NCI-H1694 (cell line): ENCODE data around the gene SPINK2.

Source experiments
- DNase-seq: peaks from one replicate; lab custom pipeline; 2025; lab: John Stamatoyannopoulos, UW

SPINK2 gene, protein sequence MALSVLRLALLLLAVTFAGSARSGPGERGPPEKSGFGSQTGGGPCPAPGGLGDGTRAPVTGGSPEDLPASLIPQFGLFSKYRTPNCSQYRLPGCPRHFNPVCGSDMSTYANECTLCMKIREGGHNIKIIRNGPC

DNA sequence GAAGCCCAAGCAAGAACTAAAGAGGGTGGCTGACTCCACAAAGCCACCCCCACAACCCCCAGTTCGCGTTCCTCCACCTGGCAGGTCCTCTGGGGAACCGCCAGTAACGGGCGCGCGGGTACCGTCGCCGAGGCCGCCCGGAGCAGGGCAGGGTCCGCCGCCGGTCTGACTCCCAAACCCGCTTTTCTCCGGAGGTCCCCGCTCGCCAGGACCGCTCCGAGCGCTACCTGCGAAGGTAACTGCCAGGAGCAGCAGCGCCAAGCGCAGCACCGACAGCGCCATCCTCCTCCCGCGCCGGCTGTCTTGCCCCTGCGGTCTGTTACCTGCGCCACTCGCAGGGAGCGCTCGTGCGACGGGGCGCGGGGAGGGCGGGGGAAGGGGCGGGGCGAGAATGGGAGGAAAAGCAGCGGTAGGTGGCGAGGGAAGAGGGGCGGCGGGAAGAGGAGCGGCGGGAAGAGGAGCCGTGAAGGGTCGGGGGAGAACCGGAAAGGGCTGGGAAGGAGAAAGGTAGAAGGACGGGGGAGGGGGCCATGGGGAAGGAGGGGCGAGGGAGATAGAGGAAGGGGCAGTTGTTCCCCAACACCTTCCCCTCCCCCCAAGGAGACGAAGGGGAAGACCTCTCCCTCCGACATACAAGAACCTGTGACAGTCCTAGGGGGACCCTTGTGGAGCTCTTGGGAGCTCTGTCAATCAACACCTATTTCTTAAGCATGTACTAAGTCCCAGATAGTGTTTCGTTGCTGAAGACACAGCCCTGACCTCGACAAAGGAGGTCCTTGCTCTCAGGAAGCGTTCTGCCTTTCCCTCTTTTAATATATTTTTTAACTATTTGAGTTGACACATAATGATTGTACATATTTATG lies at the start of gene SPINK2:
Gene SPINK2, minus strand, starts transcription at position 321 of the 863 bp plus-strand sequence. Its CDS starts 39 bp downstream, at position 282.
- DNase-seq = peak; percentile 14

DNA sequence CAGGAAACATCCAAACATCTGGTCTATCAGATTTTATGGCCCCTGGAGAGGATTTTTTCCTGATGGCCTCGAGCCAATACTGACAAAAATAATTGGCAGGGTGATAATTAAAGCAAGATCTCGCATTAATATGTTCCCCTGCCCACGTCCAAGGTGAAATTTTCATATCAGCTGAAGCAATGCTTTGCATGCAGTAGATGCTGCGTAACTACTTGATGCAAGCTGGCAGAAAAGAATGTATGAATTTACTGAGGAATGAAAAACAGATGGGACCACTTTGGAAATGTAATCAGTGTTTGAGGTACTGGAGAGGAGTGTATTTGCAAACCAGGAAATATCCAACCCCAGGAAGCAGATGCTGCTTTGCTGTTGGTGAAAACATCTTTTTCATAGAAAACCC lies 49.4 kb upstream of the SPINK2 start:
- DNase-seq = peak; percentile 87

DNA sequence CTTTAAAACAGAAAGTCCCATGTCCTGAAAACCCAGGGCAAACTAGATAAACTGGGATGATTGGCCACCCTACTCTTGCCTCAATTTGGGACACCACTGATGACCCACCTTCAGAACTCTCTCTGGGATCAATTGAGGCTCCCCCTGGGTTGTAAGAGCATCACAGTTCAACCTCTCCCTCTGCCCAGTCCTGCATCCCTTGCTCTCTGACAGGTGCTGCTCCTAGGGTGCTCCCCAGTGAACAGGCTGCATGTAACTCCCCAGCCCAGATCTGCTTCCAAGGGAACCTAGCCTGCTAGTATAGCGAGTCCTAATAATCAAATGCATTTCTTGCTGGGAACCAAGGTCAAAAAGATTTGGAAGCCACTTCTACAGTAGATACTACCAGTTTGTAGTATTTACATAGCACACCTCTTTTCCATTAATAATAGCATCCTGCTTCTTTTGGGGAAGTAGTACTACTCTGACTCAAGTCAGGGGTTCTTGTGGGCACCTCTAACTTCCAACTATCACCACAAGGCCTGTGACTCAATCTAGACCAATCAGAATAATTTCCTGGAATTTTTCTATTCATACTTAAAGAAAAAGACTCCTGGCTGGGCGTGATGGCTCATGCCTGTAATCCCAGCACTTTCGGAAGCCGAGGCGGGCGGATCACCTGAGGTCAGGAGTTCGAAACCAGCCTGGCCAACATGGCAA lies 42.1 kb upstream of the SPINK2 start:
- no peak for DNase-seq

DNA sequence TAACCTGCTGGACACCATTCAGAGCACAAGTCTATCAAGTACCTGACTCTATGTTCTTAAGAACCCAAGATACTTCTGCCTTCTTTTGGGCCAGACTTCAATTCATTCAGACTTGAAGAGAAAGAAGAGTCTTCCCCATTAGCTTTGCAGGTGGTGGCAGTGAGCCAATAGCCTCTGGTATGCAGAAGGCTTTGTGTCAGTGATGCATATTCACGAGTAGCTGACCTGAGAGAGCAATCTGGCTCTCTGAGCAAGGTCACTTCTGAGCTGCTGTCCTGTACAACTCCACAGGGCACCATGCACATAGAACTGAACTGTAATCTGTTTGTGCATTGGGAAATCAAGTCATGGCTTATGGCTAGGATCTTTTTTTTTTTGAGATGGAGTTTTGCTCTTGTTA lies 39.9 kb upstream of the SPINK2 start:
- no peak for DNase-seq

DNA sequence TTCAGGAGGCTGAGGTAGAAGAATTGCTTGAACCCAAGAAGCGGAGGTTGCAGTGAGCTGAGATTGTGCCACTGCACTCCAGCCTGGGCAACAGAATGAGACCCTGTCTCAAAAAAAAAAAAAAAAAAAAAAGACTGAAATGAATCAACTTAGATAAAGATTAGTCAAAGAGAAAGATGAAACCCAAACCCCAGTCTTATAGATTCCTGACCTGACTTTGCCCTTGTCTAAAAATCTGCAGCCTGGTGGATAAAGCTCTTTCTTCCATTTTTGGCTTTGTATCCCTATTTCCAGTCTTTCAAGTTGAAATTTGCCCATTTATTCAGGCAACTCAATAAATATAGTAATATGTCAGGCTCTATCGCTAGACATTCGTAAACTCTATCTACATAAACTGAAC lies 39.3 kb upstream of the SPINK2 start:
- DNase-seq = no peak

DNA sequence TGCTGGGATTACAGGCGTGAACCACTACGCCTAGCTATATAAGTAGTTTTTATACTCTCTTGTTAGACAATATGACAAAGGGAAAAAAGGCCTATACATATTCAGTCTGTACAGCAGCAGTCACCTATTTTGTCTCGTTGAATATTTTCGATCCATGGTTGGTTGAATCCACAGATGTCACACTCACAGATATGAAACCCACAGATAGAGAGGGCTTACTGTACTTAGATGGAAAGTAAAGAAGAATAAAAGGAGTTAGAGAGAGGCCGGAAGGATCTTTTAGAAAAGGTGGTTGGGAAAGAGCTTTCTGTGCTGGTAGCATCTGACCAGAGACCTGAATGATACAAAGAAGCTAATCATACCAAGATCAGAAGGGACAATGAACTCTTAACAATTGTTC lies 38.3 kb upstream of the SPINK2 start:
- no peak for DNase-seq

DNA sequence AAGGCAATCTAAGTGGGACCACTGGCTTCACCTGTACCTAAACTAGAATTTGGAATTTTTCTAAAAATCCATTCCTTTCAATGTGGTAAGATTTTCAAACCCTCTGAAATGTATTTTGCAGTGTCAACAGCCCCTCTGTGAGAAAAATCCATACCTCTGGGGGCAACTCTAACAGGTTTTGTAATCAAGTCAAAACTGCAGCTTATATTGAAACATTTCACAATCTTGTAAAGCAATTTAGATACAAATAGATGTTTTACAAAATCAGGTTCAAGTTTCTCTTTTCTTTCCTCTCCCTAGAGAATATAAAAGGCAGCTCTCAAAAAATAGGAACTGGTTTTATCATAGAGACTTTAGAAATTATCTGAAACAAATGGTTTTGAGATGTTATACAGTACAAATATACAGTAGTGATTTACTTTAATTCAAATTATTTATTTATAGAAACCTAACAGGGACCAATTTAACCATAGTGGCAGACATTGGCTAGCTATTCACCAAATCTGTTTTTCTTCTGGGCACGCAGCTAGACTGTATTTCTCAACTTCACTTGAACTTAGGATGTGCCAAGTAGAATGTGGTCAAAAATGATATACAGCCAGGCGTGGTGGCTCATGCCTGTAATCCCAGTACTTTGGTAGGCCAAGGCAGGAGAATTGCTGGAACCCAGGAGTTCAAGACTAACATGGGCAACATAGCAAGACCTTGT lies 36.3 kb upstream of the SPINK2 start:
- DNase-seq = no peak

DNA sequence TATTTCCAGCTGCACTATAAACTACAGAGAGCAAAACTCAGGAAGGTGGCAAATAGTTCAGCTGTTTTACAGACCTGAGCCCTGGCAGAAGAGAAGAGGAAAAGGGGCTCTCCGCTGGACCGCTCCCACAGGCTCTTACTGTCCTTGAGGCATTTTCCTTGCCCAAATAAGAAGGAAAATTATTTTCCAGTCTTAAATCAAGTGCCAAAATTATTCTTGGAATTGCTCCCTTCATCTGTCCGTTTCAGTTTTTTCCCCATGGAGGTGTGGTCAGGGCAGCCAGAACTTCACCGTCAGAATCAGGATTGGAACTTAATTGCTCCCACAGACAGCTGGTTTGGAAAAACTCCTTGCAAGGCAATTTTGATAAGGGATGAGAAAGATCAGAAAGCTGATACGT lies 35.2 kb upstream of the SPINK2 start:
- DNase-seq = no peak

DNA sequence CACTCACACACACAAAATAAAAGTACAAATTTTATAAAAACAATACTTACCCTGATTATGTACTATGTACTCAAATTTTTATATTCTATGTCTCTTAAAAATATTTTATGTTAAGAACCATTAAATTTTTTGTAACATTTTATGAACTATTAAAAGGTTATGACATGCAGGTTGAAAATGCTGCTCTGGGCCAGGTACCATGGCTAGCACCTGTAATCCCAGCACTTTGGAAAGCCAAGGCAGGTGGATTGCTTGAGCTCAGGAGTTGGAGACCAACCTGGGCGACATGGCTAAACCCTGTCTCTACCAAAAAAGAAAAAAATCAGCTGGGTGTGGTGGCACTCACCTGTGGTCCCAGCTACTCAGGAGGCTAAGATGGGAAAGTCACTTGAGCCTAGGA lies 29.4 kb upstream of the SPINK2 start:
- DNase-seq = no peak

DNA sequence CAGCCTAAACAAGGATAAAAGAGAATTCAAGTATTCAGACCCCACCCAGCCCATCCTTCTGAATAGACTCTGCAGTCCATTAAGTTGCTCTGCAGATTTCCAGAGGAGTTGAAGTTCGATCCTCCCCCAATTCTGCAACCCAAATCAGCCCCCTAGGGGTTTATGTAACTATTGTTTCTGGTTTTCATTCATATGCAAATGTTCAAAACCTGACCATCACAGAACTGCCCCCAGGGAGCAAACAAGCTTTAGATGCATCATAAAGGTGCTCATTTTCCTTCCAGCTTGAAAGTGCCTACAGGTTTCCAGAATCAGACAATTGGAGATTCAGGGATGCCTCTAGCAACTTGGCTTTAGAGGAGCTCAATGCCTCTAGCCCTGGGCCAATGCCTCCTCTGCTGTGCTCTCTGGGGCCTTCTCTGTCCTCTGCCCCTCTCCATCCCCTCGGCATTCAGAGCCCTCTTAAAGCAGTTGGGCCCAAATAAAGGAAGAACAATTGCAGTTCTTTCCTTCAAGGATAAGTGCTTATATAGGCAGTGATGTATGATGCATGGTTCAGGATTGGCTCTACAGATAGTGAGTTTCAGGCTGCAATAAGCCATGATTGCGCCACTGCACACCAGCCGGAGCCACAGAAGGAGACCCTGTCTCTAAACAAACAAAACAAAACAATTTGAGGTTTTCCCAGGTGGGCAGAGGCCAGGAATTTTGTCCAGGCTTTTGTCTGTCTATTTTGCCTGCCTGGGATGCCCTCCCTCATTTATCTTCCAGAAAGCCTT lies 23.5 kb upstream of the SPINK2 start:
- no peak for DNase-seq

DNA sequence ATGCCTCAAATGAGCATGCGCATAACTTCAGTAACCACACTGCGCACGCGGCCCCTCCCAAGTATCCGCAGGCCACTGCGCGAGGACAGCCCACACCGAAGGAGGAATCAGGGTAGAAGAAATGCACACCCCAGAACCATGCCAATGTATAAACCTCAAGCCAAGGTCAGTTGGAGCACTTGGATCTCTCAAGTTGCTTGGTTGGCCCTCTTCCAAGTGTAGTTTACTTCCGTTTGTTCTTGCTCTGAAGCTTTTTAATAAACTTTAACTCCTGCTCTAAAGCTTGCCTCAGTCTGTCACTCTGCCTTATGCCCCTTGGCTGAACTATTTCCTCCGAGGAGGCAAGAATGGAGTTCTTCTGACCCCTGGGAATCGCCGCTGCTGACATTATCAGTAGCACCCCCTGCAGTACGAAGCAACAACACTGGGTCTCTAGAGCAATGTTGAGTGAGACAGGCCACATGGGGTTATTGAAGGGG lies 22.0 kb upstream of the SPINK2 start:
- DNase-seq = no peak

DNA sequence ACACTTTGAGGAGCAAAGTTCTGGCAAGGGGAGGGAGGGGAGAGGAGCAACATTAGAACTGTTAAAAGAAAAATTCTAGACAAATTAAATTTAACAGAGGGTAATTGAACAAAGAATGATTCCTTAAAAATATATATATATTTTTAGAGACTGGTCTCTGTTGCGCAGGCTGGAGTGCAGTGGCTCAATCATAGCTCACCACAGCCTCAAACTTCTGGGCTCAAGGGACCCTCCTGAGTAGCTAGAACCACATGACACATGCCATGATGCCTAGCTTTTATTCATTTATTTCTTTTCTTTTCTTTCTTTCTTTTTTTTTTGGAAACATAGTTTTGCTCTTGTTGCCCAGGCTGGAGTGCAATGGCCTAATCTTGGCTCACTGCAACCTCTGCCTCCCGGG lies 19.1 kb upstream of the SPINK2 start:
- no peak for DNase-seq

DNA sequence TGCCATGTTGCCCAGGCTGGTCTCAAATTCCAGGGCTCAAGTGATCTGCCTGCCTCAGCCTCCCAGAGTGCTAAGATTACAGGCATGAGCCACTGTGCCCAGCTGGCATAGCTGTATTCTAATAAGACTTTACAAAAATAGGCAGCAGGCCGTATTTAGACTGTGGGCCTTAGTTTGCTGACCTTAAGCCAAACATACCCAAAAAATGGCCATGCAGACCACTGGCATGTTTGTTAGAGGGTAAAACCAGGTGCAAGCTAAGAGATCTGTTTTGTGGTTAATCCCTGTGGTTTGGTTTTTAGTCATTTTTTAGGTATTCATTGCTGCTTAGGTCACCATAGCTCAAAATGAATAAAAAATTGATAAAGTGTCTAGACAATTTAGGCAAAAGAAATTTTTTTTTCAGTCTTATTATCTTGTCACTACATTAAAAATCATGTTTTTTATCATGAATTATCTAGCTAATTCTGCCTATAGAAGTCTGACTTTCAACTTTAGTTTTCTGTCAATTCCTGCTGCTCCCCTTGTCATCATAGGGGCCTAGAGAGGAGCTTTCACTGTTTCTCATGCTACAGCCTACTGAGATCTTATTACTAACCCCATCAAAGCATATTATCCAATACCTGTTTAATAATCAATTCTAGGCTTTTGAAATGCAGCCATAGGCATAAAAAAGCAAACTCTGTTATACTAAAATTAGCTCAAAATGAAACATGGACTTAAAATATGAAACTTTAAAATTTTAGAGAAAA lies 7.5 kb upstream of the SPINK2 start:
- DNase-seq = no peak

DNA sequence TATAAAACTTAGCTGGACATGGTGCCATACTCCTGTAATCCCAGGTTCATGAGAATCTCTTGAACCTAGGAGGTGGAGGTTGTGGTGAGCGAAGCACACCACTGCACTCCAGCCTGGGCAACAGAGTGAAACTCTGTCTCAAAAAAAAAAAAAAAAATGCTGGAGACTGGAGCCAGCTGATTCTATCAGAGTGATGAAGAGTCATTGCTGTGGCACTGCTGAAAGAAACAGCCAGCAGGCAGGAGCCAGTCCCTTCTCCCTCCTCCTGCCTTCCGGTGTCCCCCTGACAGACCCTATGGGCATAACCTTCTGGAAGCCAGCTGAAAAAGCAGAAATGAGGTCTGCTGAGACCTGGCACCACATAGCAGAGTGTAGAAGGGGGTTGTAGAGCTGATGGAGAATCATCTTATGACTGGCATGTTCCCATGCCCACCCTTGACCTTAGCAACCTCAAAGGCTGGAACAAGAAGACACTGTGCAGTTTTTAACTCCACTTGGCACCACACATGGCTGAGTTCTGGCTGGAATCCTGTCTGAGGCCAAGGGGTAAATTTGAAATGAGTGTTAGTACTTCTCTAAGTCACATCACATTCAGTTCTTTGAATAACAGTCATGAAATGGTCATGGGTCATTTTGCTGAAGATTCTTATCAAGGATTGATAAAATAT lies 2.6 kb upstream of the SPINK2 start:
- no peak for DNase-seq

DNA sequence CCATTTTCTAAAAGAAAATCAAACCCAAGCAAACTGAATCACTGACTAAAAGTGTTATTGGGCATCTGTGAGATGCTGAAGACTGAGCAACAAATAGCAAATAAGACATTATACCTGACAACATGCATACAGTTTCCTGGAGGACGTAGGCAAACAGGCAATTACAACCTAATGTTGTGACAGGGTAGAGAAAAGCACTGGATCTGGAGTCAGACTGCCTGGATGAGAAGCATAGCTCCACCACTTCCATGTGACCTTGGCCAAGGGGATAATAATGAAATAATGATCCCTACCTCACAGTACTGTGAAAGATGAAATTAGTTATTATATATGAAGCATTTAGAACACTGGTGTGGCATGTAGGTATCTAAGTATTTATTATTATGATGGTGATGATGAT lies 2.7 kb downstream of the SPINK2 start:
- no peak for DNase-seq

DNA sequence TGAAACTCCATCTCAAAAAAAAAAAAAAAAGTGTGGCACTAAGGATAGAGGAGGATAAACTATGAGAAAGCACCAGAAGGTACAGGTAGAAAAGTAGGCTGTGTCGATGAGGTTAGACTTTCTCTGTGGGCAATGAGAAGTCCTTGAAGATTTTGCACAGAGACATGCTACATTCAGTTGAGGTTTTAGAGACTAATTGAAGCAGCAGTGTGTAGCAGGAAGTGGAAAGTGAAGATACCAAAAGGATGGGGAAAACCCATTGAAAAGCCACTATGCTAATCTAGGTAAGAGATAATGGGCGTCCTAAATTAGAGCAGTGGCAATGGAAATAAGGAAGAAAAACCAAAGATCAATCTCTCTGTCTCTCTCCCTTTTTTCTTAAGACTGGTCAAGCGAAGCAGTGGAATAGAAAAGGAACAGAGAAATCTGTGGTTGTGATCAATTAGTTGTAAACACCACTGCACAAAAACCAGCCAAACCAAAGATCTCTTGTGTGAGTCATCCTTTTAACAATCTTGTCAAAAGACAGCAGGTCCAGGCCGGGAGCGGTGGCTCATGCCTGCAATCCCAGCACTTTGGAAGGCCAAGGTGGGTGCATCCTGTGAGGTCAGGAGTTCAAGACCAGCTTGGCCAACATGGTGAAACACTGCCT lies 3.5 kb downstream of the SPINK2 start:
- no peak for DNase-seq

DNA sequence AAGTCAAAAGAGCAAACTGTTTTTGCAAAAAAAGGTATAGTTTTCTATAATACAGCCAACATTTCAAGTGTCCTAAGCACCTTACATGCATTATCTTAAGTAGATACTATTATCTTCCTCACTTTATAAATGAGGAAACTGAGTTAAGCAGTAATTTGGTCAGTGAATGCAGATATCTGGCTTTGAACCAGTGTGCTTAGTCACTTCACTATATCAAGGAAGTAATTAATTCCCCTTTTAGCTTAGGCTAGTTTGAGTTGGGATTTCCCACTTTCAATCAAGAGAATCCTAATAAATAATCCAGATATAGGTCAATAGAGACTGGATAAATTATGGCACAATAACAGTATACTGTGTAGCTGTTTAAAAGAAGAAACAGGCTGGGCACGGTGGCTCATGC lies 14.8 kb downstream of the SPINK2 start:
- DNase-seq = no peak

DNA sequence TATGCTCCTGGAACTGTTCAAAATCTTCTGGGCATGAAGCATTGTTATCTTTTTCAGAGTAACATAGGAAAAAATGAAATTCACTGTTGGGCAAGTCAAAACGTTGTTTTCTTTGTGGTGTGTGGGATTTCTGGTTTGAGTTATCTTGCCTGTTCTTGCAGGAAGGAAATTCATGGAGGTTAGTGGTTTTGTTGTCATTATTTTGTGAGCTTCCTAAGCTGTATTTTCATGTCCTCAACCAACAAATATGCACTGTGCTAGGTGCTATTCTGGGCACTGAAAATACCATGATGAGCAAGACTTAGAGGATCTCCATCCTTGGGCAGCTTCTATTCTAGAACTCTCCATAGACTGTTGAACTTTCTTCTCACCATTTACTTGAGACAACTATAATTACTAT lies 16.9 kb downstream of the SPINK2 start:
- no peak for DNase-seq

DNA sequence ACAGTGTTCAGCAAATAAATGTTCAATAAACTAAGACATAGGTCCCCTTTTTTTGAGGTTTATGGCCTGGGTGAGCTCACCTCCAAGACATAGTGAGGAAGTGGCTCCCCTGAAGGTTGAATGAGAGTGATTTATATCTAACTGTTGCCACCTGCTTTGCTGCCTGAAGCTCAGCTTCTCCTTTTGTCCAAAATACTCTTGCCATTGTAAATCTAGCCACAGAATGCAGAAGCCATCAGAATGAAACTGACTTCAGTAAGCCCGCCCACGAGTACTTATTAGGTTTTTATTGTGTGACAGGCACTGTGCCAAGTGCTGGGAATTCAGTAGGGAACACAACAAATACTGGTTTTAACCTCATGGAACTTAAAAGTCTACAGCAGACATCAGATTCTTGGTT lies 18.0 kb downstream of the SPINK2 start:
- no peak for DNase-seq
